GM21360 (cell line): ENCODE results near the gene RANBP3.
"Not testable (repeated sequence)": the region's sequence is repeated elsewhere in the genome, so short reads cannot be mapped to it uniquely, and the experiment has no call there.

Experiments used
- ATAC-seq: cut with Tn5 transposase; IDR thresholded peaks from one replicate; pipeline ENCODE4 v1.9.1; 2021; ENCODE audit warnings: mild to moderate bottlenecking, moderate library complexity; ENCODE audit not compliant: unreplicated experiment

Gene RANBP3, protein sequence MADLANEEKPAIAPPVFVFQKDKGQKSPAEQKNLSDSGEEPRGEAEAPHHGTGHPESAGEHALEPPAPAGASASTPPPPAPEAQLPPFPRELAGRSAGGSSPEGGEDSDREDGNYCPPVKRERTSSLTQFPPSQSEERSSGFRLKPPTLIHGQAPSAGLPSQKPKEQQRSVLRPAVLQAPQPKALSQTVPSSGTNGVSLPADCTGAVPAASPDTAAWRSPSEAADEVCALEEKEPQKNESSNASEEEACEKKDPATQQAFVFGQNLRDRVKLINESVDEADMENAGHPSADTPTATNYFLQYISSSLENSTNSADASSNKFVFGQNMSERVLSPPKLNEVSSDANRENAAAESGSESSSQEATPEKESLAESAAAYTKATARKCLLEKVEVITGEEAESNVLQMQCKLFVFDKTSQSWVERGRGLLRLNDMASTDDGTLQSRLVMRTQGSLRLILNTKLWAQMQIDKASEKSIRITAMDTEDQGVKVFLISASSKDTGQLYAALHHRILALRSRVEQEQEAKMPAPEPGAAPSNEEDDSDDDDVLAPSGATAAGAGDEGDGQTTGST

DNA sequence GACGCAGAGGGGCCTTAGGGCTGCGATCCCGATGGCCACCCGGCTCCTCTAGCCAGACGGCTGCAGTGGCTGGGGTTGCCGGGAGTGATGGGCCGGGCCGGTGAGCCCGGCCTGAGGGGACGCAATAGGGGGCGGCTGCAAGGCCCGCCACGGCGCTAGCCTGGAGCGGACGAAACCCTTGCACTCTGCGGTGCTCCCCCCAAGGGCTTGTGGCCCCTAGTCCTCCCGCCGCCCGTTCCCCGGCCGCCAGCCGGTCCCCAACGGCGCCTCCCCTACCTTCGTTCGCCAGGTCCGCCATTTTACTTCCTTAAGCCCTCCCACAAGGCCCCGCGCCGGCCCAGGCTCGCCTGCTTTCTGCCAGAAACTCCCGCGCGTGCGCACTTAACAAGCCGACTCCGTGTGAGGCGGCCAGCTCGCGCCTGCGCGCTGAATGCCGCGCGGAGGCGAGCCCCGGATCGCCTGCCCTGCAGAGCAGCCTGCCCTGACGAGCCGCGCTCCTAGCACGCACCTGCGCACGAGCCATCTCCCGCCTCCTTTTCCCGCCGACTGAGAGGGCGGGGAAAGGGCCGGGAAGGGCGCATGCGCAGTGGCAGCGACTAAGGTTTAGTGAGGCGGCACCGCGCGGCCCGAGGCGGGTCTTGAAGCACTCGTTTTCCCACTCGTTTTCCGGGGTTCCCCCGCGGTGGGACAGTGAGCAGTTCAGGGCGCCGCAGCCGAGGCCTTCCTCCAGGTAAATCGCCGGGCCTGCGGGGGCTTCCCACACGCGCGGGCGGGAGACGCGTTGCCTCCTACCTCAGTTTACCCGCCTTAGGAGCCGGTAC lies at the start of gene RANBP3:
Gene RANBP3 (minus strand): TSS at position 356 of the 821 bp plus-strand sequence. CDS start 58 bp downstream, at position 298.
- ATAC-seq = peak; percentile 77

DNA sequence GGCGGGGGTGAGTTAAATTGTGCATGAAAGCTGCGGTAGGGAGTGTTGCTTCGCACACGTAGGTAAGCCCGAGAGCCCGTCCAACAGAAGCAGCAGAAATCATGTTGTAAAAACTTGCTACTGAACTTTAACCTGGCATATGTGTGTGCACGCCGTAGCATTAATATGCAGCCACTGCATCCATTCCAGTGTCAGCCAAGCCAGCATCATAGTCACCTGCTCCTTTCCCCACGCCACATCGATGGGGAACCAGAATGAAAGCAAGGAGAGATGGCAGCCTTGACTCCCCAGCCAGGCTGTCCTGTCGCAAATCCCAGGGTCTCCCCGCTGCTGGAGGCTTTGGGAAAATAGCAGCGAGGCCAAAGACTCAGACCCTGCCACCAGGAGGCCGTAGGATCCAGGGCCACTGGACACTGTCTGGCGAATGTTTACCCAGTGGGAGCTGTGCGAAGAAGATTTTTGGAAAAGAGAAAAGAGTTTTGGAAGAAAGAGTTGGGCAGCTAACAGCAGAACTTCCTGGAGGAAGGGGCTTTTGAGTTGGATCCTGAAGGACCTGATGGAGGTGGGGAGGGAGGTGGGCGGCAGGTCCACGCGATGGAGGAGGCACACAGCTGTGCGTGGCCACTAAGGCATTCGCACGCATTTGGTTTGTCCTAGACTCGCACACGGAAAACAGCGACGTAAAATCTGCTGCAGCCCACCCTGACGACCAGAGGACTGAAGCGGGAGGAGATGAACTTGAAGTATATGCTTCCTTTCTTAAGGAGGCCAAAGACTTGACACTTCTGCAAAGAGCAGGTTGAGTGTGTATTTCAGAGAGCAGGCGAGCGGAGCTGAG lies 48.7 kb upstream of the RANBP3 start:
- ATAC-seq = no peak

DNA sequence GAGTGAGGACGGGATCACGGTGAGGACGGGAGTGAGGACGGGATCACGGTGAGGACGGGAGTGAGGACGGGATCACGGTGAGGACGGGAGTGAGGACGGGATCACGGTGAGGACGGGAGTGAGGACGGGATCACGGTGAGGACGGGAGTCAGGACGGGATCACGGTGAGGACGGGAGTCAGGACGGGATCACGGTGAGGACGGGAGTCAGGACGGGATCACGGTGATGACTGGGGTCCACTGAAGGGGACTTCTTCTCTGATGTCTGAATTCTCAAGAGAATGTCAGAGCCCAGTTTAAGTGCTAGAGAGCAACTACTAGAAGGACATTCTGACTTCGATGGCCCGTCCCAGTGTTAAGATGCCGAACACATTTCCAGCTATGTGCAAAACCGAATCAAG lies 46.8 kb upstream of the RANBP3 start:
- ATAC-seq = not testable (repeated sequence)

DNA sequence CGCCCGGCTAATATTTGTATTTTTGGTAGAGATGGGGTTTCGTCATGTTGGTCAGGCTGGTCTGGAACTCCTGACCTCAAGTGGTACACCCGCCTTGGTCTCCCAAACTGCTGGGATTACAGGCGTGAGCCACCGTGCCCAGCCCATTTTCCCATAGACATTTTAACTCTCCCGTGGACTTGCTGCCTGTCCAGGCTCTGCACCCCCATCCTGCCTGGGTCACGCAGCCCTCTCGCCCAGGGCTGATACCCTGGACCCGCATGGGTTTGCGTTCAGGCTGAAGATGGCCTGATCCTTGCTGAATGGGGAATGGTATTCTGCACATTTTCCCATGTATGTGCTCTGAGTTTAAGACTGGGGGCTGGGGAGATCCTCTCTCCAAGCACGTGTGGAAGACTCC lies 46.0 kb upstream of the RANBP3 start:
- no peak for ATAC-seq

DNA sequence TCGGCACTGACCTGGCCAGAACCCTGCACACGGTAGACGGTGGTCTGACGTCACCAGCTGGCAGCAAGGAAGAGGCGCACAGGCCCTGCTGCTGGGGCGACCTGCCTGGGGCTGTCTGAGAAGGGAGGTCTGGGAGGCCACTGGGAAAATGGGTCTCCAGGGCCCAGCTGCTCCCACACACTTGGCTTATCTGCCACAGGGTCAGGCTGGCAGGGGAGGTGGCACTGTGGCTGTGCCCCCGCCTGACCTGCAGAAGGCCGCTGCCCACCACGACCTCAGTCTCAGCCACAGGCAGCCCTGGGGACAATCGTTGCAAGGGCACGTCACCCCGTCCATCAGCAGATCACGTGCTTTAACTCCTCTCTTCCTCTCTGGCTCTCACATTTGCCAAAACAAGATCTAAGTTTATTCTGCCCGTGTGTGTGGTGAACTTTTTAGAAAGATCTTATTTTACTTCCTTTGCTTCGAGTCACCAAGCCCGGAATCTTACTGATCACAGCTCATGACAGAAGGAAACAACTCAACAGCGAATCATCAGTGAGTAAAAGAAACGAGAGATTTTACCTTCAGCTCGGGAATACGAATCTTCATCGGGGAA lies 45.2 kb upstream of the RANBP3 start:
- no peak for ATAC-seq

DNA sequence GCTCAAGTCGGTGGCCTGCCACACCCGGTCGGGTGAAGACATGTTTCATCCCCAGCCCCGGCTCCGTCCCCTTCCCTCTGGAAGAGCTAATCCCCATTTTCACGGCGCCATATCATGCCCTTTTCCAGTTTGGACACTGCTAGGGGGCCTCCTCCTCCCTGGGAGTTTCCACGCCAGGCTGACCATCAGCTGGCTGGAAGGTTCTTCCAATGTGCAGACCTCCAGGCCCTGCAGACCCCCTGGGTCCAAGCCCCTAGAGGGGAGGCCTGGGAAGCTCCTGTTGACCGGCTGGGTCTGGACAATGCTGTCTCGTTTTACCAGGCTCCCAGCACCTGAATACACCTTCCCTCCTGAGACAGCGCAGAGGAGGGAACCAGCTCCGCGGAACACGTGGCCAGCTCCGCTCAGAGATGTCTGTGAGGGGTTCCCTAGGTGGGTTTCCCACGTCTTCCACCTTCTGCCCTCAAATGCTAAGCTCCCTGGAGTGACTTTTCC lies 44.7 kb upstream of the RANBP3 start:
- ATAC-seq = no peak

DNA sequence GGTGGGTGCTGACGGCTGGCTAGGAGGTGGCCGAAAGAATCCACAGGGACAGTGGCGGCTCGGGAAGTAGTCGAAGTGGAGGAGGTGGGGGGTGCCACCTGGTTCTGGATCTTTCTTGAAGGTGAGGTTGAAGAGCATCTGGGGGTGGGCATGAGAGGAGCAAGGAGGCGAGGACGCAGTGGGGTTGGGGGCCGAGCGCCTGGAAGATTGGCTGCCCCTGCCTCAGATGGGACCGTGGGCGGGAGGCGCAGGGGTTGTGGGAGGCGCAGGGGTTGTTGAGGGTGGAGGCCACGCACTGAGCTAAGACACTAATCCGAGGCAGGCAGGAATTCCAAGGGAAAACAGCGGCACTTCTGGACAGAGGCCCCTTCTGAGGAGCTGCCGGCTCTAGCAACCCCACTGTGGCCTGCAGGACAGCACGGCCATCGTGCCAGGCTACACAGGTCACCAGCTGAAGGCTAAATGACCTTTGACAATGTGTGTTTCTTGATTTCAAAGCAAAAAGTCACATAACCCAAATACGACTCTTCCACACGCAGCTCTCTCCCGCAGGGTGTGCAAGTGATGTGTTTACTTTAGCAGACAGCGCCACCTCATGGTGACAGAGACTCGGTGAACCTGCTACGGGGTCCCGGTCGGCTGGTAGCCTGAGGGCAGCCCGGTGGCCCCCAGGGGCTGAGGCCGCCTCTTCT lies 44.1 kb upstream of the RANBP3 start:
- ATAC-seq = no peak

DNA sequence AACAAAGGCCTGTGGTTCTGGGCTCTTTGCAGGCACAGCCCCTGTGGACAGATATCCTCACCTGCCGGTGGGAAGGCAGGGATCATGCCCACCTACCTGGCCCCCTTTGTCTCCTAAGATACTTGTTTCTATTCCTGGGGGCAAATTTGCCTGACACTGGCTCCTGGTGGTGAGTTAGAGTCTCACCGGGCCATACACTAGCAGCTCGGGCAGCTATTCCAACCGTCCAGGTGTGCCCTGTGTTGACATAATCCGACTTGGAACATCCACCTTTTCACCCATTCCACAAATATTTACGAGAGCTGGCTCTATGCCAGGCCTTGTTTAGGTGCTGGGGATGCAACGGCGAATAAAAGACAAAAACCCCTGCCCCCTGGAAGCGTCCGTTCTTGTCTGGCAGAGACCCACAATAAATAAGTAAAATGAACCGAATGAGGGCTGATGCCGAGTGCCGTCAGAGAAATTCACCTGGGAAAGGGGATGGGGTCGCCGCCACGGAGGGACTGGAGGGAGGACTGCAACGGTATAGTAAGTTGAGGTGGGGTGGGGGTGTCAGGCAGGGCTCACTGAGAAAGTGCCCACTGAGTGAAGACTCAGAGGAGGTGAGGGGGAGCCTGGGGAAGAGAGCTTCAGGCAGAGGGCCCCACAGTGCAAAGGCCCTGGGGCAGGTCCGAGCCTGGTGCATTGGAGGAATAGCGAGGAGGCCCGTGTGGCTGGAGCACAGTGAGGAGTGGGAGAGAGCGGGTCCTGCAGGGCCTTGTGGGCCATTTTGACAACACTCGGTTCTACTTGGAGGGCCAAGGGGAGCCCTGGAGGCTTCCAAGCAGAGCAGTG lies 43.2 kb upstream of the RANBP3 start:
- no peak for ATAC-seq

DNA sequence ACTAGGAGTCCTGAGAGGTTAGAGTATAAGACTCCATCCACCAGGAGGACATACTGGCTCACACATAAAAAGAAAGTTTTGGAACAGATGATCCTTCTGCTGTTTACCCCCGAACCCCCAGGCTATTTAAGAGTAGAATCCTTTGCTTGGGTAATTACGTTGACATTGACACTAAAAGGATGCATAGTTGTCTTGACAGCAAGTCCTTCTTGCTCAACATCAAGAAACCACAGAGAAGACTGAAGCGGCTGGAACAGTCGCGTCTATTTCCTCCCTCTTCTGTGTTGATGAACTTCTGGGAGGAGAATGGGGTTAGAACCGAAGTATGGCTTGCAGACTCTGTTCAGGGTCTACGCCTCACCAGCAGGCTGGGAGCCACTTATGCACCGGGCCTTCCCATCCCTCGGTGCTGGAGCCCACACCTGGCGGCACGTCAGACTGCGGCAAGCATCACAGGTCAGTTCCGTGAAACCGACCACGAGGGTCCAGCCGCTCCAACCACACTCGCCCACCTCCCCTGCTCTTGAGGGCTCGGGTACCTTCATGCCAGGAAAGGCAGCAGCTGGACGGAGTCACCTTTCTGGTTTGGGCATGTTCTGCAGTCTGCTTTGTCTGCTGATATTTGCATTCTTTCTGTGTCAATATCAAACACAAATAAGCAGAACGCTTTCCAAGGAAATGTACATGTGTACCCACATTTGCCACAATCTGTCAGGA lies 42.4 kb upstream of the RANBP3 start:
- no peak for ATAC-seq

DNA sequence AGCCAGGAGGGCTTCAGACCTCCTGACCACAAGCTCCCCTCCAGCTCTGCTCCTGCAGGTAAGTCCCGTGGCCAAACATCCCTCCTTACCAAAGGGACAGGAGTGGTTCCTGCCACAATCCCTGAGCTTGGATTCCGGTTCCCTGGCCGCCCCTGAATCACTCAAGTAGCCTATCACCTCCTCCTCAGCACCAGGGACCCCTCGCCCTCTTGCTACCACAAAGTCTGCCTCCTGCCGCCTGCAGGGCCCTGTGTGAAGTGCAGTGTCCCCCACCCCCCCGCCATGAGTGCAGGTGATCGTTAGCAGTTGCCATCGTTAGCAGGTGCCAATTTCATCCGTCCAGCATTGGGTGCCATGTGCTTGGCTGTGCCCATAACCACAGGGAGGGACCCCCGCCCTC lies 40.8 kb upstream of the RANBP3 start:
- ATAC-seq = no peak

DNA sequence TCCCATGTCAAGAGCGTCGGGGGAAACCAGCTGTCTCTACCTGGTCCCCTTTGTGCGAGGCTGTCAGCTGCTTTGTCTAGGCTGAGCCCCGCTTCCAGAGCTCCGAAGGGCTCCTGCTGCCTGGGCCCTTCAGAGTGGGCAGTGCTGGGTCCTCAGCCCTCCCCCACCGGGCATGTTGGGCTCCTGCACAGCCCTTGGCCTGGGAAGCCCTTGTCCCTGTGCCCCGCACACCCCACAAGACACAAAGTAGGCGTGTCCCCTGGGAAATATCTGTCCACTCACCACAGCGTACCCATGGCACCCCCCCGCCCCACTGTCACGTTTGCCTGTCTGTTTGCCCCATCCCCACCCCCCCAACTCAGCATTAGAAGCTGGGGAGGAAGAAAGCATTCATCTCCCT lies 39.6 kb upstream of the RANBP3 start:
- ATAC-seq = no peak

DNA sequence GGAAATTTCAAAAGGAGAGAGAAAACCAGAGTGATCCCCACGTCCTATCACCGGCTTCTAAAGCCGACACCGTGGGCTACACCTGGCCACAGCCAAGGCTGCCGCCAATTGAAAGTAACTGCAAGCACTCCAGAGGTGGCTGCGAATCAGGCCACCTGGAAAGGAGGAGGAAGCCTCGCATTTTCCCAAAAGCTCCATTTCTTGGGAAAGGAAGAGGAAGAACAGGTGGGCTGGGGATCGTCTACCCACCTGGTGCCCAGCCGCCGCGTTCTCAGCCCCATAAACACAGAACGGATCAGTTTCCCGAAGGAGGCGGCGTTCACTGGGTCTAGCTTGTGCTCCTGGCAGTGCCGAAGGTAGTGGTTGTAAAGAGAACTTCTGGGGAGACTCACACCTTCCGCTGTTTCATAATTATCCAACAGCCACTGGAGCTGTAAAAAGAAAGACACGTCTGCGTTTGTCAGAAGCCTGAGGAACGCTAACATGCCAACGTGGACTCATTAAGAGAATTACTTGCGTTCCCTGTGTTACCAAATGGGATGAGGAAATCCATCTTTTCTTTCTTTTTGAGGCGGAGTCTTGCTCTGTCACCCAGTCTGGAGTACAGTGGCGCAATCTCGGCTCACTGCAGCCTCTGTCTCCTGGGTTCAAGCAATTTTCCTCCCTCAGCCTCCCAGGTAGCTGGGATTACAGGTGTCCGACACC lies 38.1 kb upstream of the RANBP3 start:
- no peak for ATAC-seq

DNA sequence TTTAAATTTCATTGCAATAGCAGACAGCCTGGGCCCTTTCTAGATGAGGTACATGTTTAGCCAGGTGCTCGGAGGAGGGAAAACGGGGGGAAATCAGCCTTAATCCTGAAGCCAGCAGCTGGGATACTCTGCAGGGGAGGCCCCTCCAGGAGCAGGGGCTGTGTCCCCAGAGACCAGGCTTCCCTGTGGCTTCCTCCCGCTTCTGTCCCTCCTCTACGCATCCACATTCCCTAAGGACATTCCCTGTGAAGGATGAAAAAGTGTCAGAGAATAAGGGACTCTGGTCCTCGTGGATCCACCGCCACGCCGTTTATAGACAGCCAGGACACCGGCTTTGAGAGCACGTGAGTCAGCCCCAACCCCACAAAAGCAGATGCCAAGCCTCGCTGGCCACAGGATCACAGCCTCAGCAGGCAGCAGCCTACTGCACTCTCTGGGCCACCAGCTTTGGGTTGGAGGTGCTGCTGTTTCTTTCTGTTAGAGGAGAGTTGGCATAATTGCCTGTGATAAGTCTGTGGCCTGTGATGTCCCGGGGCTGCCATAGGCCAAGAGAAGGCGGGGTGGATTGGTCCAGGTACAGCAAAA lies 36.7 kb upstream of the RANBP3 start:
- no peak for ATAC-seq

DNA sequence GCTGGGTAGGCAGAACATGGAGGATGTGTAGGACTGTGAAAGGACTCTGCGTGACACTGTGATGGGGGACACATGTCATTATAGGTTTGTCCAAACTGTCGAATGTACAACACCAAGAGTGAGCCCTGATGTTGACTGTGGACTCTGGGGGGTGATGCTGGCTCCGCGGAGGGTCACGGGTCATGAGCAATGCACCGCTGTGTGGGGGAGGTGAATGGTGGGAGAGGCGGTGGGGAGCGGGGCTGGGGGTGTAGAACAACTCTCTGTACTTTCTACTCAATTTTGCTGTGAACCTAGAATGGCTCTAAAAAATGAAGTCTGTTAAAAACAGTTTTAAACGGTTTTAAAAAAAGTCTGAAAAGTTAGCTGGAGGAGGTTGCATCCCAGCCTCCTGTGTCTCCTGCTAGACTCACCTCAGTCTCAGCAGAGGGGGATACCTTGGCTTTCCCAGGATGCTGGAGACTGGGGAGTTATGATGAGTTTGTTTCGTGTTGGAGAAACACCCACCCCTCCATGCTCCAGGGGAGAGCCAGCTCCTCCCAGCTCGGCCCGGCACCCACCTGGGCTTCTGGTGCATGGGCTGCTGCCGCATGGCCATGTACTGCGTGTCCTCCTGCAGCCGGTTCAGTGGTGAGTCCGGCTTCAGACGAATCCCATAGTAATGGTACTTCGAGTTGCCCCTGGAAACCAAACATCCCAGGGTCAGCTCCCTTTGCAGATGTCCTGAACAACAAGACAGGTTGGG lies 34.7 kb upstream of the RANBP3 start:
- no peak for ATAC-seq

DNA sequence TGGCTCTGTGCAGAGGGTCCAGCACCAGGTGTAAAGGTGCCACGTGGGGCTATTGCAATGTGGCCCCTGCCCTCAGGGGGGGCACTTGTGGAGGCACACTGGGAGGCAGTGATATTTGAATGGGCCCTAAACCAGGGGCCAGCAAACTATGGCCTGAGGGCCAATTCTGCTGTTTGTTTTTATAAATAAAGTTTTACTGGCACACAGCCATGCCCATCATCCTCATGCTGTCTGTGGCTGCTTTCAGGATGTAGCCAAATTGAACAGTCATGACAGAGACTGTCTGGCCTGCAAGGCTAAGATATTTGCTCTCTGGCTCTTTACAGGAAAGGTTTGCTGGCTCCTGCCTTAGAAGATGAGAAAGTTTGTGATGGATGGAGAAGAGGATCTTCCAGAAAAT lies 33.9 kb upstream of the RANBP3 start:
- no peak for ATAC-seq

DNA sequence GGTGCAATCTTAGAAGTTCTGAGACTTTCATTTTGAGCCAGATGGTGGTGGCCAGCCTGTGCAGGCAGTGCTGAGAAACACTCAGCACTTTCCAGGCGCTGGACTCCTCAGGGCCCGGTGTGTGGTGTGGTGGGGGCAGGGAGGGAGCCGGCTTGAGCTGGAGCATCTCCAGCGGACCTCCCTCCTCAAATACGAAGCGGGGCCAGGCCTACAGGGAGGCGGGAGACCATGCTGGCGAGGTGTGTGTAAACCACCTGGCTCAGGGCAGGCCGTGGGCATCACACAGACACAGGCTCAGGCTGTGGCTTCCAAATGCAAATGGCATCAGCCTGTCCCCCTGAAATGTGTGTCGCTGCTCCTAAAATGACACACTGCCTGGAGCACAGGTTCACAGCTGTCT lies 33.3 kb upstream of the RANBP3 start:
- no peak for ATAC-seq

DNA sequence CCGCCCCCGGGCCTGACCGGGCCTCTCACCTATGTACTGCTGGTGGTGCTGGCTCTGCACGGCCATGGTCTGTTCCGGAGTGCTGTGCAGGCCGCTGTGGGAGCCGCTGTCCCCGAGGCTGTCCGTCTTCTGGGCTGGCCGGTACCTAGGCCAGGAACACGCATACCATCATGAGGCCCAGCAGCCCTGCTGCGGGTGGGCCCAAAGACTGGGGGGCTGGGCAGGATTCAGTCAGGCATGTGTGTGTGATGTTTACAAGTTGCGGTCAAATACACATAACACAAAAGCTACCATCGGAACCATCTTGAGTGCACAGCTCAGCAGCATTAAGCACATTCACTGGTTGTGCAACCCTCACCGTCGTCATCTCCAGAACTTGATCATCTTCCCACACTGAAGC lies 32.2 kb upstream of the RANBP3 start:
- ATAC-seq = no peak
